Gastroesophageal sphincter (tissue), 3 donors: Measurements from ENCODE around the gene KCNK7.

Experiments used
- EP300 ChIP-seq: sonication (generic); formaldehyde crosslinking; IDR thresholded peaks from one replicate; pipeline ENCODE4 v1.6.1; 2017; ENCODE audit warnings: antibody characterized with exemption, mild to moderate bottlenecking
- POLR2A ChIP-seq, 2 donors: fragments of 450-650 bp; IDR thresholded peaks; one replicate each; pipeline ENCODE4 v1.6.1; 2017; ENCODE audit warnings: antibody characterized with exemption in 2 of 2, mild to moderate bottlenecking in 2 of 2, moderate library complexity in 1 of 2
- POLR2AphosphoS5 ChIP-seq: sonication (generic); formaldehyde crosslinking; IDR thresholded peaks from one replicate; pipeline ENCODE4 v1.6.1; 2017; ENCODE audit warnings: antibody characterized with exemption
- TF ChIP-seq, protein P1 (sequence below), 4 experiments: fragments of 200-600 bp in 2 of 4; fragments of 450-650 bp in 2 of 4; sonication (generic) in 1 of 4; IDR thresholded peaks; one replicate each; pipeline ENCODE4 v1.5.1; 2017 to 2019; ENCODE audit warnings: antibody characterized with exemption in 4 of 4, mild to moderate bottlenecking in 2 of 4, moderate library complexity in 2 of 4

DNA sequence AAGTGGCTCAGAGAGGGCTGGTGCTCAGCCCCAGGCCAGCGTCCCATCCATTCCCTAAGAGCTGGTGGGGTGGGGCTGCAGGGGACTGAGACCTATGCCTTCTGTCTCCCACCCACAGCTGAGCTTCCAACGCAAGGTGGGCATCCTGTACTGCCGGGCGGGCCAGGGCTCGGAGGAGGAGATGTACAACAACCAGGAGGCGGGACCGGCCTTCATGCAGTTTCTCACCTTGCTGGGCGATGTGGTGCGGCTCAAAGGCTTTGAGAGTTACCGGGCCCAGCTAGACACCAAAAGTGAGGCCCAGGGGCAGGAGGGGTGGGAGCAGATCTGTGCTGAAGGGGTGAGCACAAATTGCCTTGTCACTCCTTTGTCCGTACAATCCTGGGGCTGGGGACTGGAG, 49.2 kb upstream of the KCNK7 start:
- TF ChIP-seq, protein P1, sequence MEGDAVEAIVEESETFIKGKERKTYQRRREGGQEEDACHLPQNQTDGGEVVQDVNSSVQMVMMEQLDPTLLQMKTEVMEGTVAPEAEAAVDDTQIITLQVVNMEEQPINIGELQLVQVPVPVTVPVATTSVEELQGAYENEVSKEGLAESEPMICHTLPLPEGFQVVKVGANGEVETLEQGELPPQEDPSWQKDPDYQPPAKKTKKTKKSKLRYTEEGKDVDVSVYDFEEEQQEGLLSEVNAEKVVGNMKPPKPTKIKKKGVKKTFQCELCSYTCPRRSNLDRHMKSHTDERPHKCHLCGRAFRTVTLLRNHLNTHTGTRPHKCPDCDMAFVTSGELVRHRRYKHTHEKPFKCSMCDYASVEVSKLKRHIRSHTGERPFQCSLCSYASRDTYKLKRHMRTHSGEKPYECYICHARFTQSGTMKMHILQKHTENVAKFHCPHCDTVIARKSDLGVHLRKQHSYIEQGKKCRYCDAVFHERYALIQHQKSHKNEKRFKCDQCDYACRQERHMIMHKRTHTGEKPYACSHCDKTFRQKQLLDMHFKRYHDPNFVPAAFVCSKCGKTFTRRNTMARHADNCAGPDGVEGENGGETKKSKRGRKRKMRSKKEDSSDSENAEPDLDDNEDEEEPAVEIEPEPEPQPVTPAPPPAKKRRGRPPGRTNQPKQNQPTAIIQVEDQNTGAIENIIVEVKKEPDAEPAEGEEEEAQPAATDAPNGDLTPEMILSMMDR (IDR thresholded peaks at IDR 0.05): no peak
- TF ChIP-seq POLR2A (IDR thresholded peaks at IDR 0.05) (no peak), EP300 (no peak), POLR2AphosphoS5 (no peak)
